Endodermal cell (in vitro differentiated cells): Measurements from ENCODE around the gene SLIT3. TPM values are rescaled to one million over a fixed set of nuclear protein-coding genes. Genes with fewer than 3 reads are reported as not detected.

Experiments used
- DNase-seq: peaks from one replicate; pipeline ENCODE4 v3.0.0-alpha.2; 2017
- H3K27ac ChIP-seq: 2 replicates; pipeline ENCODE4 v1.5.1; 2013; ENCODE audit warnings: mild to moderate bottlenecking, low read depth, low read length, moderate library complexity
- H3K27me3 ChIP-seq: 2 replicates; pipeline ENCODE4 v1.6.1; 2013; ENCODE audit warnings: mild to moderate bottlenecking, low read length, moderate library complexity; ENCODE audit not compliant: insufficient read depth, control insufficient read depth, poor library complexity, severe bottlenecking
- H3K36me3 ChIP-seq: 2 replicates; pipeline ENCODE4 v1.7.0; 2013; ENCODE audit warnings: mild to moderate bottlenecking, low read length, moderate library complexity; ENCODE audit not compliant: control insufficient read depth, insufficient read depth
- H3K4me1 ChIP-seq: one replicate; pipeline ENCODE4 v1.7.0; 2013; ENCODE audit warnings: low read length; ENCODE audit not compliant: control insufficient read depth, insufficient read depth
- H3K4me3 ChIP-seq: 2 replicates; pipeline ENCODE4 v1.5.1; 2013; ENCODE audit warnings: mild to moderate bottlenecking, low read length, moderate library complexity
- H3K9ac ChIP-seq: 2 replicates; pipeline ENCODE4 v1.6.1; 2013; ENCODE audit warnings: mild to moderate bottlenecking, low read length, moderate library complexity; ENCODE audit not compliant: poor library complexity, severe bottlenecking; ENCODE audit errors: extremely low read depth
- H3K9me3 ChIP-seq: 2 replicates; pipeline ENCODE4 v1.6.1; 2013; ENCODE audit warnings: mild to moderate bottlenecking, low read length, moderate library complexity; ENCODE audit not compliant: control insufficient read depth
- H3K27ac Mint-ChIP-seq: 2 replicates; pipeline ENCODE4 v1.8.0; 2020; ENCODE audit warnings: mixed read lengths
- H3K27me3 Mint-ChIP-seq: 2 replicates; pipeline ENCODE4 v1.8.0; 2021; ENCODE audit warnings: mild to moderate bottlenecking, mixed read lengths; ENCODE audit not compliant: insufficient read depth
- H3K36me3 Mint-ChIP-seq: 2 replicates; pipeline ENCODE4 v1.8.0; 2020; ENCODE audit warnings: low read depth, mixed read lengths
- H3K4me1 Mint-ChIP-seq: 2 replicates; pipeline ENCODE4 v1.8.0; 2020; ENCODE audit warnings: mixed read lengths
- H3K4me3 Mint-ChIP-seq: 2 replicates; pipeline ENCODE4 v1.8.0; 2020; ENCODE audit warnings: mild to moderate bottlenecking, moderate library complexity, mixed read lengths
- H3K9me3 Mint-ChIP-seq: 2 replicates; pipeline ENCODE4 v1.8.0; 2020; ENCODE audit warnings: mild to moderate bottlenecking, mixed read lengths
- CTCF ChIP-seq: fragments of 200-600 bp; sonication (generic); conservative IDR thresholded peaks from 2 replicates; pipeline ENCODE4 v1.5.0; 2021; ENCODE audit warnings: antibody characterized with exemption, mild to moderate bottlenecking
- WGBS, 2 experiments: methylation state at CpG; one replicate each; pipeline versions ENCODE4 v1.1.5 to v1.1.7; 2013; ENCODE audit warnings: missing lambda C conversion rate in 2 of 2, mixed read lengths in 1 of 2; ENCODE audit not compliant: insufficient coverage in 1 of 2, insufficient read length in 1 of 2; 5-methylcytosine and 5-hydroxymethylcytosine counted together
- total RNA-seq, 2 donors: library from RNA; stranded (reverse); fragmentation: NEBNext Ultra II Directional in 1 of 2; extraction: Animal tissue kit (Norgen Biotek cat#: 25700) in 1 of 2; gene quantifications; 2 replicates in 1 of 2; 3 replicates in 1 of 2; pipeline ENCODE4 v1.2.1, GENCODE V29; 2021

SLIT3 gene
- total RNA-seq, 2 donors from 2014 or later, result 2.5 to 3.4 TPM

GRCh38 chr5:168892618-168893186, 408.2 kb downstream of the SLIT3 start:
- Mint-ChIP-seq H3K4me3 (no peak overlapping the region), H3K27me3 (peaks cover 27% of the 10 kb centered on the region), H3K9me3 (no peaks in the 10 kb centered on the region), H3K4me1 (peaks cover 3% of the 10 kb centered on the region), H3K27ac (no peak overlapping the region), H3K36me3 (no peaks in the 10 kb centered on the region)
- Histone ChIP-seq H3K4me1 (no peaks in the 10 kb centered on the region), H3K4me3 (no peak overlapping the region), H3K36me3 (no peaks in the 10 kb centered on the region), H3K9me3 (no peaks in the 10 kb centered on the region), H3K27ac (no peak overlapping the region), H3K27me3 (peaks cover 11% of the 10 kb centered on the region), H3K9ac (no peak overlapping the region)
- no peak for TF ChIP-seq CTCF
- DNase-seq, result no peak
- WGBS, 2 experiments, result 65 to 84% methylated on average over 2 to 5 of the region's 5 CpGs

DNA sequence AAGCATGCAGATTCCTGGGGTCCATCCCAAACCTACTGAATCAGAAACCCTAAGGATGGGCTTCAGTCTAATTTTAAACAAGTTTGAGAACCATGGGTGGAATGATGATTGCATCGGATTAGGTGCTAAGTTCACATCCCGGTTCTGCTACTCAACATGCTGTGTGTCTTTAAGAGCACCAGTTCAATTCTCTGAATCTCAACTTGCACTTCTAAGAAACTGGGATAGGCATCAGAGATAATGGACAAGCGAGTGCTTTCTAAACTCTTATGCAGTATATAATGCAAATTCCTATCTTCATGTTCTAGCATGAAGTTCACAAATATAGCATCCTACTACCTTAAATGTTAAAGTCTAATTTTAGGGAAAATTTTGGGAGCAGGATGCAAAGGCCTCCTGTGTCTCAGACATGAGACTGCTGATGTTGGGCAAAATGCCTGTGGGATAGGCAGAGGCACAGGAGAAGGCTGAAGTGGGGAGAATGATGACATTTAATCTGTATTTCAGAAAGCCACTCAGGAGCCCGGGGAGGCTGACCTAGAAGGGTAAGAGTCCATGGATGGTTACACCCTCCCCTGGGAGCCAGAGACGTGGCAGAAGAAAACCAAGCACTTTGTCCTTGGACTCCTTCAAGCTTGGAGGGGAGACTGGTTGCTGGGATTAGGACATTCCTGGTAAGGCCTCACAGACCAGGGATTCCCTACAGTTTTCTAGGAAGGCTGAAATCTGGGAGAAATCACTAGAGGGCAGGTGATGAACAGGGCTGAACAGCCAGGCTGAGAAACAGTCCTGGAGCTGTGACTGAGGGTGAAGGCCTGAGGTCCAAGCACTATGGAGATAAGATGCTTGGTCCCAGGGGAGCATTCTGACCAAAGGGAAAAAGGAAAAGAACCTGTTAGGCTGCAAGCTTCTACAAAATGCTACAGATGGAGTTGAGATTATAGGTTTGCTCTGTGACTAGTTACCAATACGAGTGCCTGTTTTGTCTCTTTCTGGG, 409.8 kb downstream of the SLIT3 start:
- no peak for DNase-seq
- H3K4me1 Mint-ChIP-seq, result peaks cover 3% of the 10 kb centered on the region
- no peak overlapping the region for H3K4me3 Mint-ChIP-seq
- Histone ChIP-seq H3K9me3 (no peaks in the 10 kb centered on the region), H3K27me3 (no peaks in the 10 kb centered on the region), H3K4me1 (no peaks in the 10 kb centered on the region), H3K36me3 (no peaks in the 10 kb centered on the region), H3K9ac (no peak overlapping the region), H3K27ac (no peak overlapping the region), H3K4me3 (no peak overlapping the region)
- peaks cover 20% of the 10 kb centered on the region for H3K27me3 Mint-ChIP-seq
- H3K36me3 Mint-ChIP-seq, result no peaks in the 10 kb centered on the region
- TF ChIP-seq CTCF, result no peak
- WGBS, 2 experiments, result 87 to 92% methylated on average over 6 of the region's 6 CpGs
- no peak overlapping the region for H3K27ac Mint-ChIP-seq
- no peaks in the 10 kb centered on the region for H3K9me3 Mint-ChIP-seq

DNA sequence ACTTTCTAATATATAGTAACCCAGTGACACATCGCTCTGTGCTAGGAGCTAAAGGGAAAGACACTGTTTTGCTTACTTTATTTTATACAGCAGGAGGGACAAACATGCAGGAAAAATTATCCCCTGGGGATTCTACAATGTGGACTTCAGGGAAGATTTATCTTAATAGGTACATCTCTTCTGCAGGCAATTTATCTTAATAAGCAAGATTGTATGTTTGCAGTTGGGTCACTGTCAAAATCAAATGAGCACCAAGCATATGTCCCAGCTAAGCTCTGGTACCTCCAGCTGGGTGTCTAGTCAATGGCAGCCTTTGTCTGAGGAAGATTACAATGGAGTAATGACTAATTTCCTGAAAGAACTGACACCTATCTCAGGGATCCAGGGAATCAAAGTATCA, 411.9 kb downstream of the SLIT3 start:
- WGBS, 2 experiments, result 100% methylated on average over 1 of the region's 1 CpG; no CpG with 5 or more reads in 1 of the 2 experiments
- no peak overlapping the region for H3K4me3 Mint-ChIP-seq
- H3K9ac ChIP-seq, result no peak overlapping the region
- no peaks in the 10 kb centered on the region for H3K36me3 ChIP-seq
- TF ChIP-seq CTCF, result no peak
- H3K4me3 ChIP-seq, result no peak overlapping the region
- no peak overlapping the region for H3K27ac ChIP-seq
- H3K9me3 ChIP-seq, result no peaks in the 10 kb centered on the region
- no peaks in the 10 kb centered on the region for H3K4me1 ChIP-seq
- no peak overlapping the region for H3K27ac Mint-ChIP-seq
- DNase-seq, result no peak
- H3K9me3 Mint-ChIP-seq, result no peaks in the 10 kb centered on the region
- H3K36me3 Mint-ChIP-seq, result no peaks in the 10 kb centered on the region
- H3K27me3 Mint-ChIP-seq, result peaks cover 14% of the 10 kb centered on the region
- peaks cover 3% of the 10 kb centered on the region for H3K4me1 Mint-ChIP-seq
- H3K27me3 ChIP-seq, result no peaks in the 10 kb centered on the region
